ENCODE measurements around the gene LPP. TPM values are rescaled to one million over a fixed set of nuclear protein-coding genes. Genes with fewer than 3 reads are reported as not detected.
"Not testable (repeated sequence)": the region's sequence is repeated elsewhere in the genome, so short reads cannot be mapped to it uniquely, and the experiment has no call there.

LPP gene
- total RNA-seq, 1 donor from 2014 or later: 14.2 TPM

DNA sequence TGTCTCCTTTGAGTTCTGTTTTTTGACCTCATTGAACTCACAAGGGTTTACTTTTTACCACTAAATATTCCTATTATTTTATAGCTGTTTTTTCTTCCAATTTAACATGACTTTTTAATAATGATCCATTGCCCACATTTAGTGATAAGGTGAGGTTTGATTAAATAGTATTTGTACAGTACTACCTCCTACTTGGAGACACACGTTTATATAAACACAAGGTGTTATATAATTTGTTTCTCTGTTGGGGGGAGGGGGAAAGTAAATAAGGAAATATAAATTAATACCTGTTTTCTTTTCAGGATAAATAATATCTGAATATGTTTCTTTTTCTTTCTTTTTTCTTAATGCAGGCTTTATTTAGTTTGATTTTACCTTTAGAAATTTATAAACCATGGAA is 281.3 kb downstream of the LPP start:
- Histone ChIP-seq H3K36me3 (ENCODE audit: control insufficient read depth, insufficient read depth, low read length) (no peaks in the 10 kb centered on the region), H3K27me3 (ENCODE audit: control insufficient read depth, insufficient read depth, low read length) (no peaks in the 10 kb centered on the region), H3K4me3 (ENCODE audit: low read depth, low read length) (no peak overlapping the region)
- FAIRE-seq: no peak
- DNase-seq (ENCODE audit: low read depth): no peak
- TF ChIP-seq, protein P1, sequence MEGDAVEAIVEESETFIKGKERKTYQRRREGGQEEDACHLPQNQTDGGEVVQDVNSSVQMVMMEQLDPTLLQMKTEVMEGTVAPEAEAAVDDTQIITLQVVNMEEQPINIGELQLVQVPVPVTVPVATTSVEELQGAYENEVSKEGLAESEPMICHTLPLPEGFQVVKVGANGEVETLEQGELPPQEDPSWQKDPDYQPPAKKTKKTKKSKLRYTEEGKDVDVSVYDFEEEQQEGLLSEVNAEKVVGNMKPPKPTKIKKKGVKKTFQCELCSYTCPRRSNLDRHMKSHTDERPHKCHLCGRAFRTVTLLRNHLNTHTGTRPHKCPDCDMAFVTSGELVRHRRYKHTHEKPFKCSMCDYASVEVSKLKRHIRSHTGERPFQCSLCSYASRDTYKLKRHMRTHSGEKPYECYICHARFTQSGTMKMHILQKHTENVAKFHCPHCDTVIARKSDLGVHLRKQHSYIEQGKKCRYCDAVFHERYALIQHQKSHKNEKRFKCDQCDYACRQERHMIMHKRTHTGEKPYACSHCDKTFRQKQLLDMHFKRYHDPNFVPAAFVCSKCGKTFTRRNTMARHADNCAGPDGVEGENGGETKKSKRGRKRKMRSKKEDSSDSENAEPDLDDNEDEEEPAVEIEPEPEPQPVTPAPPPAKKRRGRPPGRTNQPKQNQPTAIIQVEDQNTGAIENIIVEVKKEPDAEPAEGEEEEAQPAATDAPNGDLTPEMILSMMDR (IDR thresholded peaks at IDR 0.05; ENCODE audit: insufficient read depth, low read length, severe bottlenecking): no peak

DNA sequence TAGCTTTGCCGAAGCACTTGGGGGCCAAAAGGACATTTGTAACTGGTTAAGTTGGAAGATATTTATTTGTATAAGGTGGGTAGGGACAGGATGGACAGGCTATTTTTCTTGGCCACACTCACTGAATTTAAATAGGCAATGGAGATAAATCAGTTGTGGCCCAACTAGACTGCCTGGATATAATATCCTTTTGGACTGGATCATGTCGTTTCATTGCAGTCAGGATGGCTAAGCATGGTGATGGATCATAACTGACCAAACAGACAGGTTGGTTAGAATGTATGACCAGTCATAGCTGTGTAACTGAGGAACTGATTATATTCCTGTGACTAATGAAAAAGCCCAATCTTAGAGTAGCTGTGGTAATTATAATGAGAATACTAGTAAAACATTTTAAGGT is 284.0 kb downstream of the LPP start:
- H3K4me3 ChIP-seq (ENCODE audit: low read depth, low read length): no peak overlapping the region
- TF ChIP-seq, protein P1 (IDR thresholded peaks at IDR 0.05; ENCODE audit: insufficient read depth, low read length, severe bottlenecking): no peak
- H3K27me3 ChIP-seq (ENCODE audit: control insufficient read depth, insufficient read depth, low read length): no peaks in the 10 kb centered on the region
- FAIRE-seq: no peak
- no peaks in the 10 kb centered on the region for H3K36me3 ChIP-seq (ENCODE audit: control insufficient read depth, insufficient read depth, low read length)
- peak; percentile 64 for DNase-seq (ENCODE audit: low read depth)

DNA sequence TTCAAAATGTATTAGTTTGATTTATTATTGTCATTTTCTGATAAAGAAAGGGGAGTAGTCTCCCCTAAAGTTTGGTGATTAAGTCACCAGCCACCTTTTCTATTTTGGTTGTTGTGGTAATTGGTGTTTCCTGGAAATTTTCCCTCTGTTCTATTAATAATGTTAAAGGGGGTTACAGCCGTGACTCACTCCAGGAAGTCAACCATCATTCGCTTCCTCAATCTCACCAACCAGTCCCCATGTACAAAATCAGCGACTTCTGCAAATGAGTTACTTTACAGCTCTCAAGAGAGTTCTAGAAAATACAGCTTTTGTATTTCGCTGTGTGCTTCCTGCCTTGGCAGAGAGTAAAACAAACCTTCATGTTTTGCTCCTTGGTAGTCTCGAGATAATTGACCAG is 285.1 kb downstream of the LPP start:
- no peak overlapping the region for H3K4me3 ChIP-seq (ENCODE audit: low read depth, low read length)
- DNase-seq (ENCODE audit: low read depth) (no peak), FAIRE-seq (no peak)
- TF ChIP-seq, protein P1 (IDR thresholded peaks at IDR 0.05; ENCODE audit: insufficient read depth, low read length, severe bottlenecking): no peak
- no peaks in the 10 kb centered on the region for H3K27me3 ChIP-seq (ENCODE audit: control insufficient read depth, insufficient read depth, low read length)
- H3K36me3 ChIP-seq (ENCODE audit: control insufficient read depth, insufficient read depth, low read length): no peaks in the 10 kb centered on the region

DNA sequence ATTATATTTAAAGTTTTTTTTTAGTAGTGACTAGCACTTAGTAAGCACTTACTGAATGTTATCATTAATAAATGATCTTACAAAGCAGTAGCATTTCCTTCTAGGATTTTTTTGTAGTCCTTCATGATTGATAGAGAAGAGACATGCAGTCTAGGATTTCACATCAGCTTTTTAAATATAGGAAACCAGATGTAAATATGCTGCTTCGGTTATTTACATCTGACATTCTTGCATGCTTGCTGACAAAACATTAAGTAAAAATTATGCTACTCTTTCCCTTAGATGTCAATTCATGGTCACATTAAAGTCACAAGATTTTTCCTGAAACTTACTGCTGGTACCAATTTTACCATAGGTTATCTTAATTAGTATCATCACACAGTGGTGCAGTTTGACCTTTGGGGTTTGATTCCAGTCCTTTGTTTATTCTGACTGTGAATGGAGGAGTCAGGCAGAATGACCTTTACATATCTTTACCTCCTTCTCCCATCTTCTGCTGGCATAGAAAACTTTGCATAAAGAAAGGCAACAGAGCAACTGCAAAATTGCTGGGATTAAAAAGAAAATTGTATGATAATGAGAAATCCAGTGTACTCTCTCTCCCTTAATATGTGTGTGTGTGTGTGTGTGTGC is 286.5 kb downstream of the LPP start:
- Histone ChIP-seq H3K27me3 (ENCODE audit: control insufficient read depth, insufficient read depth, low read length) (no peaks in the 10 kb centered on the region), H3K4me3 (ENCODE audit: low read depth, low read length) (no peak overlapping the region), H3K36me3 (ENCODE audit: control insufficient read depth, insufficient read depth, low read length) (no peaks in the 10 kb centered on the region)
- TF ChIP-seq, protein P1 (IDR thresholded peaks at IDR 0.05; ENCODE audit: insufficient read depth, low read length, severe bottlenecking): no peak
- no peak for FAIRE-seq
- DNase-seq (ENCODE audit: low read depth): no peak

DNA sequence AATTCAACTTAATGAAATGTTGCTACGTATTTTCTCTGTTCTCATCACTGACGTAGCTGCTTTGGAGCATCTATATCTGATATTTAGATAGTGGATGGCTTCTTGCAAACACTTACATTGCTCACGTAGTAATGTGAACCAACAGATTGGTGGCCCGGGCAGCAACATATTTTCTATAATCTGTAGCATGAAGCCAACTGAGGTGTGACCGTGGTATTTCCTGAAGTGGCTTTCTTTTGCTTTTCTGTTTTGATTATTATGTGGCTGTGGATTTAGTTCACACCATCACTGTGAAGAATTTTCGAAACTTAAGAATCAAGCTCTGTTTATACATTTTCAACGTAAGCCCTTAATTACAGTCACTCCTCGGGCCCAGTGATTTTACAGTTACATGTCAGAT is 288.5 kb downstream of the LPP start:
- no peaks in the 10 kb centered on the region for H3K36me3 ChIP-seq (ENCODE audit: control insufficient read depth, insufficient read depth, low read length)
- H3K4me3 ChIP-seq (ENCODE audit: low read depth, low read length): no peak overlapping the region
- no peak for FAIRE-seq
- TF ChIP-seq, protein P1 (IDR thresholded peaks at IDR 0.05; ENCODE audit: insufficient read depth, low read length, severe bottlenecking): no peak
- DNase-seq (ENCODE audit: low read depth): no peak
- H3K27me3 ChIP-seq (ENCODE audit: control insufficient read depth, insufficient read depth, low read length): no peaks in the 10 kb centered on the region

DNA sequence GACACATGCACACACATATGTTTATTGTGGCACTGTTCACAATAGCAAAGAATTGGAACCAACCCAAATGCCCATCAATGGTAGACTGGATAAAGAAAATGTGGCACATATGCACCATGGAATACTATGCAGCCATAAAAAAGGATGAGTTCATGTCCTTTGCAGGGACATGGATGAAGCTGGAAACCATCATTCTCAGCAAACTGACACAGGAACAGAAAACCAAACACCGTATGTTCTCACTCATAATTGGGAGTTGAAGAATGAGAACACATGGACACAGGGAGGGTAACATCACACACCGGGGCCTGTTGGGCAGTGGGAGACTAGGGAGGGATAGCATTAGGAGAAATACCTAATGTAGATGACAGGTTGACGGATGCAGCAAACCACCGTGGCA is 291.2 kb downstream of the LPP start:
- H3K36me3 ChIP-seq (ENCODE audit: control insufficient read depth, insufficient read depth, low read length); H3K4me3 ChIP-seq (ENCODE audit: low read depth, low read length); H3K27me3 ChIP-seq (ENCODE audit: control insufficient read depth, insufficient read depth, low read length); DNase-seq (ENCODE audit: low read depth); FAIRE-seq: not testable (repeated sequence)
